ENCODE data around the gene SERPINB3.

Gene SERPINB3

GRCh38 chr18:63624863-63625262 is 36.8 kb downstream of the SERPINB3 start:
- TF ChIP-seq CTCF (IDR thresholded peaks at IDR 0.05; ENCODE audit: low read depth, low read length): no peak
- no peak overlapping the region for H3K4me3 ChIP-seq (replicated peaks in 1 of 2; ENCODE audit: low read depth in 2 of 2, low read length in 2 of 2)
- DNase-seq (ENCODE audit: low read depth in 2 of 2): no peak

- peak in 1 of 2 donors; percentile 8 for DNase-seq (ENCODE audit: low read depth in 2 of 2)
- TF ChIP-seq CTCF (IDR thresholded peaks at IDR 0.05; ENCODE audit: low read depth, low read length): no peak
- no peak overlapping the region for H3K4me3 ChIP-seq (replicated peaks in 1 of 2; ENCODE audit: low read depth in 2 of 2, low read length in 2 of 2)
Measured at GRCh38 chr18:63619661-63620060, 42.0 kb downstream of the SERPINB3 start.

GRCh38 chr18:63617915-63618234 is 43.8 kb downstream of the SERPINB3 start:
- DNase-seq (ENCODE audit: low read depth in 2 of 2): no peak
- H3K4me3 ChIP-seq (replicated peaks in 1 of 2; ENCODE audit: low read depth in 2 of 2, low read length in 2 of 2): no peak overlapping the region
- no peak for TF ChIP-seq CTCF (IDR thresholded peaks at IDR 0.05; ENCODE audit: low read depth, low read length)

- H3K4me3 ChIP-seq (replicated peaks in 1 of 2; ENCODE audit: low read depth in 2 of 2, low read length in 2 of 2): no peak overlapping the region
- no peak for DNase-seq (ENCODE audit: low read depth in 2 of 2)
- no peak for TF ChIP-seq CTCF (IDR thresholded peaks at IDR 0.05; ENCODE audit: low read depth, low read length)
Measured at GRCh38 chr18:63617049-63617914, 44.4 kb downstream of the SERPINB3 start.

DNA sequence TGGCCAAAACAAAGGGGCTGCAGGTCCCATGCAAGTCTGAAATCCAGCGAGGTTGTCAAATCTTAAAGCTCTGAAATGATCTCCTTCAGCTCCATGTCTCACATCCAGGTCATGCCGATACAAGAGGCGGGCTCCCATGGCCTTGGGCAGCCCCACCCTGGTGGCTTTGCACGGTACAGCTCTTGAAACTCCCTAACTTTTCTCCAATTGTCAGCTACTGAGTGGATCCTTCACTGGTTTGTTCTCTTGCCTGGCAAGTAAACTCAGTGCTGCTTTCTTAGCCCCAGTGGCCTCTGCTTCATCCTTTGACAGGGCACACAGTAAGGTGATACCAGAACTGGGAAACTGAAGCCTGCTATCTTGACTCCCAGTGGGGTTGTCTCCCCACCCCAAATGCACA is 48.3 kb downstream of the SERPINB3 start:
- no peak overlapping the region for H3K4me3 ChIP-seq (replicated peaks in 1 of 2; ENCODE audit: low read depth in 2 of 2, low read length in 2 of 2)
- no peak for TF ChIP-seq CTCF (IDR thresholded peaks at IDR 0.05; ENCODE audit: low read depth, low read length)
- DNase-seq (ENCODE audit: low read depth in 2 of 2): no peak

GRCh38 chr18:63606526-63606925 is 55.2 kb downstream of the SERPINB3 start:
- no peak for TF ChIP-seq CTCF (IDR thresholded peaks at IDR 0.05; ENCODE audit: low read depth, low read length)
- no peak overlapping the region for H3K4me3 ChIP-seq (replicated peaks in 1 of 2; ENCODE audit: low read depth in 2 of 2, low read length in 2 of 2)
- no peak for DNase-seq (ENCODE audit: low read depth in 2 of 2)

All from cardiac fibroblast (primary cell).